Measurements from ENCODE around the gene ANLN. TPM values are rescaled to one million over a fixed set of nuclear protein-coding genes. Genes with fewer than 3 reads are reported as not detected.
"Not testable (repeated sequence)": the region's sequence is repeated elsewhere in the genome, so short reads cannot be mapped to it uniquely, and the experiment has no call there.

Gene ANLN
- total RNA-seq, 4 donors from 2014 or later: 0.73 to 1.8 (median 1.3) TPM

GRCh38 chr7:36379831-36380504 lies 9.7 kb upstream of the ANLN start:
- no peaks in the 10 kb centered on the region for H3K27me3 ChIP-seq
- H3K9me3 ChIP-seq: no peaks in the 10 kb centered on the region
- H3K4me1 ChIP-seq: no peaks in the 10 kb centered on the region
- TF ChIP-seq, protein P1, sequence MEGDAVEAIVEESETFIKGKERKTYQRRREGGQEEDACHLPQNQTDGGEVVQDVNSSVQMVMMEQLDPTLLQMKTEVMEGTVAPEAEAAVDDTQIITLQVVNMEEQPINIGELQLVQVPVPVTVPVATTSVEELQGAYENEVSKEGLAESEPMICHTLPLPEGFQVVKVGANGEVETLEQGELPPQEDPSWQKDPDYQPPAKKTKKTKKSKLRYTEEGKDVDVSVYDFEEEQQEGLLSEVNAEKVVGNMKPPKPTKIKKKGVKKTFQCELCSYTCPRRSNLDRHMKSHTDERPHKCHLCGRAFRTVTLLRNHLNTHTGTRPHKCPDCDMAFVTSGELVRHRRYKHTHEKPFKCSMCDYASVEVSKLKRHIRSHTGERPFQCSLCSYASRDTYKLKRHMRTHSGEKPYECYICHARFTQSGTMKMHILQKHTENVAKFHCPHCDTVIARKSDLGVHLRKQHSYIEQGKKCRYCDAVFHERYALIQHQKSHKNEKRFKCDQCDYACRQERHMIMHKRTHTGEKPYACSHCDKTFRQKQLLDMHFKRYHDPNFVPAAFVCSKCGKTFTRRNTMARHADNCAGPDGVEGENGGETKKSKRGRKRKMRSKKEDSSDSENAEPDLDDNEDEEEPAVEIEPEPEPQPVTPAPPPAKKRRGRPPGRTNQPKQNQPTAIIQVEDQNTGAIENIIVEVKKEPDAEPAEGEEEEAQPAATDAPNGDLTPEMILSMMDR (IDR thresholded peaks at IDR 0.05 in 4 of 5, conservative IDR thresholded peaks at IDR 0.05 in 1 of 5): no peak
- TF ChIP-seq POLR2A (IDR thresholded peaks at IDR 0.05): no peak
- ATAC-seq (no peak), DNase-seq (no peak)
- intact Hi-C loops (cut with DNase I; ENCODE audit: low total_unique reads): no loop called here
- H3K27ac ChIP-seq: no peak overlapping the region
- H3K36me3 ChIP-seq: no peaks in the 10 kb centered on the region
- in situ Hi-C loops (cut with MboI; ENCODE audit: low sequenced_read_pairs in 4 of 4): no loop called here
- H3K4me3 ChIP-seq: no peak overlapping the region

- TF ChIP-seq, protein P1 (IDR thresholded peaks at IDR 0.05 in 4 of 5, conservative IDR thresholded peaks at IDR 0.05 in 1 of 5): no peak
- no peak for TF ChIP-seq POLR2A (IDR thresholded peaks at IDR 0.05)
- ATAC-seq (no peak), DNase-seq (no peak)
- intact Hi-C loops (cut with DNase I; ENCODE audit: low total_unique reads): no loop called here
- Histone ChIP-seq H3K9me3 (no peaks in the 10 kb centered on the region), H3K4me1 (no peaks in the 10 kb centered on the region), H3K36me3 (no peaks in the 10 kb centered on the region), H3K4me3 (no peak overlapping the region), H3K27me3 (no peaks in the 10 kb centered on the region), H3K27ac (no peak overlapping the region)
- in situ Hi-C loops (cut with MboI; ENCODE audit: low sequenced_read_pairs in 4 of 4): no loop called here
These were observed 8.6 kb upstream of the ANLN start for GRCh38 chr7:36381056-36381455.

GRCh38 chr7:36383284-36383683 lies 6.4 kb upstream of the ANLN start:
- H3K9me3 ChIP-seq; H3K4me3 ChIP-seq; DNase-seq; H3K27me3 ChIP-seq; H3K36me3 ChIP-seq; H3K27ac ChIP-seq; H3K4me1 ChIP-seq; intact Hi-C loops (cut with DNase I; ENCODE audit: low total_unique reads); ATAC-seq; in situ Hi-C loops (cut with MboI; ENCODE audit: low sequenced_read_pairs in 4 of 4): not testable (repeated sequence)

GRCh38 chr7:36385646-36386045 lies 4.0 kb upstream of the ANLN start:
- H3K27me3 ChIP-seq; ATAC-seq; H3K27ac ChIP-seq; in situ Hi-C loops (cut with MboI; ENCODE audit: low sequenced_read_pairs in 4 of 4); DNase-seq; H3K4me3 ChIP-seq; intact Hi-C loops (cut with DNase I; ENCODE audit: low total_unique reads); H3K36me3 ChIP-seq; H3K9me3 ChIP-seq: not testable (repeated sequence)
- peaks cover 10 to 15% of the 10 kb centered on the region in 2 donors for H3K4me1 ChIP-seq

DNA sequence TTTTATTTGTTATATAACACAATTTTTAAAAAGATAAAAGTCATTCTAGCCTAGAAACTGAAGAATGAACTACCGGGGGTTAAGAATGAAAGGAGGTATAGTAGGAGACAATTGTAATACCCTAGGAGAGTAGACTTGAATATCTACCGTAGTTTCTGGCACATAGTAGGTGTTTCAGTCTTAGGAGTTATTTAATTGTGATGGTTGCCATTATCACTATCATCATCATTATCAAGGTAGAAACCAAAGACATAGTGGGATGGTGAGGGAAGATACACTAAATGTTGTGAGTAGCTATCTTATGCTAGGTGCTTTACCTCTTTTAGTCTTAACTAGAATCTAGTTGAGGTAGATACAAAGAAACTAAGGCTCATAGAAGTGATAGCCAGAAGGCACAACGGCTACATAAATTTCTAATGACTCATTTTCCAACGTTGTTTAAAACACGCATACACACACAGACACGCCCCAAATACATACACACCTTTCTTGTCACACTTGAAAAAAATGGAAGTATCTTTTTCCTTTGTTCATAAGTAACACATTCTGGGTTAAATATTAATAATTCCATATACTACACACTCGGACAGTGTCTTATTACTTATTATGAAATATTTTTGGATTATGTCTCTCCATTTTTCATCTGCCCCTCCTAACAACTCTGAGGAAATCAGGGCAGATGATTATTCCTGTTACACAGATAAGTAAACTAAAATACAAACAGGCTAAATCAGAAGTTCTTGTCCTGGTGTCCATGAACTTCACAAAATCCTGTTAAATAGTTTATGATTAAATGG lies 2.0 kb upstream of the ANLN start:
- H3K36me3 ChIP-seq: no peaks in the 10 kb centered on the region
- H3K9me3 ChIP-seq: no peaks in the 10 kb centered on the region
- in situ Hi-C loops (cut with MboI; ENCODE audit: low sequenced_read_pairs in 4 of 4) (no loop called here), intact Hi-C loops (cut with DNase I; ENCODE audit: low total_unique reads) (loop anchor here (2.0 kb wide), 1 partner anchor 587 kb away; the partner anchor contains the start of gene SEPTIN7)
- no peak for DNase-seq
- H3K27me3 ChIP-seq: no peaks in the 10 kb centered on the region
- TF ChIP-seq, protein P1 (IDR thresholded peaks at IDR 0.05 in 4 of 5, conservative IDR thresholded peaks at IDR 0.05 in 1 of 5): no peak
- TF ChIP-seq POLR2A (IDR thresholded peaks at IDR 0.05): no peak
- no peak overlapping the region for H3K4me3 ChIP-seq
- peak overlapping the region; percentile 66 to 82 (median 69) for H3K27ac ChIP-seq
- peaks cover 14 to 19% of the 10 kb centered on the region in 2 donors for H3K4me1 ChIP-seq
- ATAC-seq: no peak
